AG08396 (cell line): ENCODE data around the gene CRISPLD2.
"Not testable (repeated sequence)": the region's sequence is repeated elsewhere in the genome, so short reads cannot be mapped to it uniquely, and the experiment has no call there.

Experiments
- DNase-seq: peaks from one replicate; pipeline ENCODE4 v3.0.0; 2012; ENCODE audit warnings: low spot score, mixed read lengths

CRISPLD2 gene

GRCh38 chr16:84822990-84823389, 3.2 kb downstream of the CRISPLD2 start:
- DNase-seq: no peak

GRCh38 chr16:84823484-84823883, 3.7 kb downstream of the CRISPLD2 start:
- DNase-seq: no peak

GRCh38 chr16:84823926-84824325, 4.1 kb downstream of the CRISPLD2 start:
- no peak for DNase-seq

GRCh38 chr16:84825896-84826557, 6.2 kb downstream of the CRISPLD2 start:
- no peak for DNase-seq

GRCh38 chr16:84826558-84826941, 6.8 kb downstream of the CRISPLD2 start:
- DNase-seq: no peak

GRCh38 chr16:84827131-84827574, 7.4 kb downstream of the CRISPLD2 start:
- no peak for DNase-seq

- no peak for DNase-seq
Measured at GRCh38 chr16:84827897-84828296, 8.1 kb downstream of the CRISPLD2 start.

- no peak for DNase-seq
Measured at GRCh38 chr16:84828322-84828721, 8.5 kb downstream of the CRISPLD2 start.

GRCh38 chr16:84829168-84829965, 9.6 kb downstream of the CRISPLD2 start:
- peak; percentile 76 for DNase-seq

- no peak for DNase-seq
Measured at GRCh38 chr16:84830765-84831384, 11.1 kb downstream of the CRISPLD2 start.

- not testable (repeated sequence) for DNase-seq
Measured at GRCh38 chr16:84831728-84832127, 11.9 kb downstream of the CRISPLD2 start.

- peak; percentile 88 for DNase-seq
Measured at GRCh38 chr16:84832488-84833143, 12.8 kb downstream of the CRISPLD2 start.

- DNase-seq: no peak
Measured at GRCh38 chr16:84833144-84833500, 13.3 kb downstream of the CRISPLD2 start.

GRCh38 chr16:84833542-84834402, 14.0 kb downstream of the CRISPLD2 start:
- no peak for DNase-seq

GRCh38 chr16:84834403-84834772, 14.6 kb downstream of the CRISPLD2 start:
- DNase-seq: no peak

- peak; percentile 98 for DNase-seq
Measured at GRCh38 chr16:84836234-84836647, 16.5 kb downstream of the CRISPLD2 start.

GRCh38 chr16:84836967-84837366, 17.2 kb downstream of the CRISPLD2 start:
- no peak for DNase-seq

- DNase-seq: no peak
Measured at GRCh38 chr16:84838383-84838948, 18.7 kb downstream of the CRISPLD2 start.

GRCh38 chr16:84839054-84839453, 19.3 kb downstream of the CRISPLD2 start:
- no peak for DNase-seq

GRCh38 chr16:84839956-84840355, 20.2 kb downstream of the CRISPLD2 start:
- peak; percentile 67 for DNase-seq
